ENCODE measurements around the gene FSIP1.

DNA sequence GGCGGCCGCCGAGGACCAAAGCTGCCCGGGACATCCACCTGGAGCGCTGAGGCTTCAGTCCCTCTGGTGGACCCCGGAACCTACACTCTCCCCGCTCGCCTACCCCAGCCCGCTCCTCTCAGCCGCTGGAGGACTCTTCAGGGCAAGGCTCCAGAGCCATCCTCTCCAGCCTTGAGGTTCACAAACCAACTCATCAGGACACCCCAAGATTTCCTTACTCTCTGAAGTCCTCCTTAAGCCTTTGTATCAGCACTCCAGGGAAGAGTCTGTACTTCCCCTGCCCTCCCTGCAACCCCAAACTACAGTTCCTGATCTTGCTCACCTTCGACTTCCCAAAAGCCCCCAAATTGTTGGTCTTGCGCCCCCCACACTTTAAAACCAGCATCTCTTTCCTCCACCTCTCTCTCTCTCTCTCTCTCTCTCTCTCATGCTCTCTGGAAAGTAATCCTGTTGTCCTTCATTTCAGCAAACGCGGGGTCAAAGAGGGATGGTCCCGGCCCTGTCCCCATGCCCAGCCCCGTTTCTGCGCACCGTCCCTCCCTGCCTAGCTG is 201.3 kb downstream of the FSIP1 start:
- TF ChIP-seq, protein P1, sequence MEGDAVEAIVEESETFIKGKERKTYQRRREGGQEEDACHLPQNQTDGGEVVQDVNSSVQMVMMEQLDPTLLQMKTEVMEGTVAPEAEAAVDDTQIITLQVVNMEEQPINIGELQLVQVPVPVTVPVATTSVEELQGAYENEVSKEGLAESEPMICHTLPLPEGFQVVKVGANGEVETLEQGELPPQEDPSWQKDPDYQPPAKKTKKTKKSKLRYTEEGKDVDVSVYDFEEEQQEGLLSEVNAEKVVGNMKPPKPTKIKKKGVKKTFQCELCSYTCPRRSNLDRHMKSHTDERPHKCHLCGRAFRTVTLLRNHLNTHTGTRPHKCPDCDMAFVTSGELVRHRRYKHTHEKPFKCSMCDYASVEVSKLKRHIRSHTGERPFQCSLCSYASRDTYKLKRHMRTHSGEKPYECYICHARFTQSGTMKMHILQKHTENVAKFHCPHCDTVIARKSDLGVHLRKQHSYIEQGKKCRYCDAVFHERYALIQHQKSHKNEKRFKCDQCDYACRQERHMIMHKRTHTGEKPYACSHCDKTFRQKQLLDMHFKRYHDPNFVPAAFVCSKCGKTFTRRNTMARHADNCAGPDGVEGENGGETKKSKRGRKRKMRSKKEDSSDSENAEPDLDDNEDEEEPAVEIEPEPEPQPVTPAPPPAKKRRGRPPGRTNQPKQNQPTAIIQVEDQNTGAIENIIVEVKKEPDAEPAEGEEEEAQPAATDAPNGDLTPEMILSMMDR (conservative IDR thresholded peaks at IDR 0.05 in 1 of 2, IDR thresholded peaks at IDR 0.05 in 1 of 2; ENCODE audit: extremely low read depth in 1 of 2, insufficient read depth in 1 of 2, low read depth in 1 of 2, low read length in 2 of 2) = no peak
- TF ChIP-seq EZH2 (IDR thresholded peaks at IDR 0.05; ENCODE audit: borderline replicate concordance, low read length) = no peak

Measured in mammary epithelial cell (primary cell).